AG09309 (cell line): ENCODE measurements around the gene SNX32.

Source experiments
- DNase-seq: peaks from one replicate; pipeline ENCODE4 v3.0.0-alpha.2; 2010; ENCODE audit warnings: low read depth
- H3K4me3 ChIP-seq: 2 replicates; pipeline ENCODE4 v1.5.1; 2011; ENCODE audit warnings: mild to moderate bottlenecking, low read depth, low read length, moderate library complexity; ENCODE audit not compliant: control insufficient read depth
- TF ChIP-seq, protein P1 (sequence below): IDR thresholded peaks from 2 replicates; pipeline ENCODE4 v1.5.1; 2011; ENCODE audit warnings: mild to moderate bottlenecking, low read depth, low read length, inconsistent platforms; ENCODE audit not compliant: insufficient read depth, control insufficient read depth; ENCODE audit errors: missing control alignments

Gene SNX32

DNA sequence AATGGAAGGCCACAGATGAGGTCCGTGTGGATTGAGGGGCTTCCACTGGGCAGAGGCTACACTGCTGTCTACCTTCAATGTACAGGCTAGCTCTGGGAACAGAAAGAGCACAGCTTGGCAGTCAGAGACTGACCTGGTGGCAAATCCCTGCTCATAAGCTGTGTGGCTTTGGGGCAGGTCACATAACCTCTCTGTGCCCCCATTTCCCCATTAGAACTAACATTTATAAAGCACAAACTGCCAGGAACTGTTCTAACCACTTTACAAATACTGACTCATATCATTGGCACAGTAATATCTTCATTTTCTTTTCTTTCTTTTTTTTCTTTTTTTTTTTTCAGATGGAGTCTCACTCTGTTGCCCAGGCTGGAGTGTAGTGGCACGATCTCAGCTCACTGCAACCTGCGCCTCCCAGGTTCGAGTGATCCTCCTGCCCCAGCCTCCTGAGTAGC, 63.3 kb downstream of the SNX32 start:
- DNase-seq: no peak
- TF ChIP-seq, protein P1, sequence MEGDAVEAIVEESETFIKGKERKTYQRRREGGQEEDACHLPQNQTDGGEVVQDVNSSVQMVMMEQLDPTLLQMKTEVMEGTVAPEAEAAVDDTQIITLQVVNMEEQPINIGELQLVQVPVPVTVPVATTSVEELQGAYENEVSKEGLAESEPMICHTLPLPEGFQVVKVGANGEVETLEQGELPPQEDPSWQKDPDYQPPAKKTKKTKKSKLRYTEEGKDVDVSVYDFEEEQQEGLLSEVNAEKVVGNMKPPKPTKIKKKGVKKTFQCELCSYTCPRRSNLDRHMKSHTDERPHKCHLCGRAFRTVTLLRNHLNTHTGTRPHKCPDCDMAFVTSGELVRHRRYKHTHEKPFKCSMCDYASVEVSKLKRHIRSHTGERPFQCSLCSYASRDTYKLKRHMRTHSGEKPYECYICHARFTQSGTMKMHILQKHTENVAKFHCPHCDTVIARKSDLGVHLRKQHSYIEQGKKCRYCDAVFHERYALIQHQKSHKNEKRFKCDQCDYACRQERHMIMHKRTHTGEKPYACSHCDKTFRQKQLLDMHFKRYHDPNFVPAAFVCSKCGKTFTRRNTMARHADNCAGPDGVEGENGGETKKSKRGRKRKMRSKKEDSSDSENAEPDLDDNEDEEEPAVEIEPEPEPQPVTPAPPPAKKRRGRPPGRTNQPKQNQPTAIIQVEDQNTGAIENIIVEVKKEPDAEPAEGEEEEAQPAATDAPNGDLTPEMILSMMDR: no peak
- H3K4me3 ChIP-seq: peak overlapping the region; percentile 100

DNA sequence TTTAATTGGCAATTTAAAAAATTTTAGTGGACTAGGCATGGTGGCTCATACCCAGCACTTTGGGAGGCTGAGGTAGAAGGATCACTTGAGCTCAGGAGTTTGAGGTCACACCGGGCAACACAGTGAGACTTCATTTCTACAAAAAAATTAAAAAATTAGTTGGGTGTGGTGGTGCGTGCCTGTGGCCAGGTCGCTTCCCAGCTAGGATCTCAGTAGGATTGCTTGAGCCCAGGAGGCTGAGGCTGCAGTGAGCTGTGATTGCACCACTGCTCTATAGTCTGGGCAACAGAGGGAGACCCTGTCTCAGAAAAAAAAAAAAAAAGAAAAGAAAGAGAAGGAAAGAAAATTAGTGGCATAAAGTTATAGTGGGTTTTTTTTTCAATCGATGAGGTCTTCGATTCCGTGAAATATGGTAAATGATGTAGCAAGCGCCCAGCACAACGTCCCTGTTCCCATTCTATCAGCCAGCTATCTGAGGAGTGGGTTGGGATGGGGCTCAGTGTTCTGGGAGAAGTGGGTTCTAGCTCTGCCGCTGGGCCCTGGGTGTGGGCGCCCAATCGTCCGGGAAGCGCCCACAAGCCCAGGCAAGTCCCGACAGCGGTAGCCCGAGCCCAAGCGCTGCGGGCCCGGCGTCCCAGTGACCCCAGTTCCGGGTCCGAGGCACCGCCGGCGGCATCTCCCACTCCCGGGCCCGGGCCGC, 65.0 kb downstream of the SNX32 start:
- TF ChIP-seq, protein P1: no peak
- H3K4me3 ChIP-seq: peak overlapping the region; percentile 100
- DNase-seq: no peak

DNA sequence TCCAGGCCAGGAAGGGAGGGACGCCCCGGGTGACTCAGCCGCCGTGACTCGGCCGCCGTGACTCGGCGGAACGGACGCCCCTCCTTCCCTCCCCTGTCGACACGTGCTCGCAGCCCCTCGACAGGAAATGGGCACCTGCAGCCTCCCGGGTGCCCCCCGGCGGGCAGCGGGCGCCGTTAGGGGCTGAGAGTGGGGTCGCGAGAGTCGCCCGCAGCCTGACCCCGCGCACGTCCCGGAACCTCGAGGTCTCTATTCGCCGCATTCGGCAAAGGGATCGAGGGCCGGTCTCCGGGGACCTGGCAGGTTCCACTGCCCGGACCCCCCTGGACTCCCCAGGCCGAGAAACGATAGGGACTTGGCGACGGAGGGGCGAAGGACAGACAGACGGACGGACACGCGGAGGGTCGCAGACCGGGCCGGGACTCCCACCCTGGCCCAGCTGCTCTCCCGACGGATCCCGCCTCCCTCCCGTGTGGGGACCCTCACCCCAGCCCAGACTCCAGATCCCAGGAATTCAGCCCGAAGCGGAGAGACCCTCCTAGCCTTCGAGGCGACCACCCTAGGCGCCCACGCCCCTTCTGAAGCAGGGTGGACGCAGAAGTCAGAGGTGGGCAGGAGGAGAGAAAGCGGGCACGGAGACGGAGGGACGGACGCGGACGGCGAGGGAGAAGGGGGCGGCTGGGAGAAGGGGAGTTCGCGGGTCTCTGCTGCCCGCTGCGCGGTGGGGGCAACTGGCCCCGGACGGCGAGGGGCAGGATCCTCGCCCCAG, 65.8 kb downstream of the SNX32 start:
- no peak for DNase-seq
- peak overlapping the region; percentile 100 for H3K4me3 ChIP-seq
- TF ChIP-seq, protein P1: no peak

DNA sequence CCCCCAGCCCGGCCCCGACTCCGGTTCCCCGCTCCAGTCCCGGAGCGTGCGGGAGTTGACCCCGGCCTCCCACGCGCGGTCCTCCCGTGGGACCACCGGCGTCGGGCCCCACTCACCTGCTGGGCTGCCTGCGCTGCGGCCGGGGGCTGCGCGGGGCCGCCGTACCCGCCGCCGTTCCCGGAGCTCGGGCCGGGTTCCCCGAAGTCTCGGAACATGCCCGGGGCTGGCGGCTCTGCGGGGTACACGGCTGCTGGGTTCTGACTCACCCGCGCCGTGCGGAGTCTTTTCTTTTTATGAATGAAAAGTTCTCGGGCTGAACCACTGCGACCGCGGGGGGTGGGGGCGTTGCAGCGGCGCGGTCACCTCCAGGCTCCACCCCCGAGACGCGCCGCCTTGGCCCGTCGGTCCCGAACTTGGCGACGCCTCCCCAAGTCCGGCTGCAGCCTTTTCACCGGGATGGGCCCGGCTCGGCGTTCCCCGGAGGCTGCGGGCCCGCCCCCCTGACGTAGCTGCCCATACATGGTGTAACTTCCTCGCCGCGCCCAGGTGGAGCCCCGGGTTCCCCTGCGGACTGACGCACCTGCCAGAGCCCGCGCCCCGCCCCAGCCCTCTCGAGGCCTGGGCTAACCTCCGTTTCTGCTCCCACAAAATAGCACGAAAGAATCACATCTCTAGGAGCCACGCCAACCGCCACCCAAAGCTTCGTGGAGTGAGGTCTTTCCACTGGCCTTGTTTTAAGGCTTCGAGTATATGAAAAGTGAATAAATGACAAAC, 66.5 kb downstream of the SNX32 start, which contains the start of gene FOSL1:
Gene FOSL1 (minus strand): TSS at position 264 of the 774 bp plus-strand sequence. CDS start 49 bp downstream, at position 215.
- DNase-seq: peak; percentile 86
- TF ChIP-seq, protein P1: no peak
- H3K4me3 ChIP-seq: peak within 1 kb of the TSS; percentile 100

DNA sequence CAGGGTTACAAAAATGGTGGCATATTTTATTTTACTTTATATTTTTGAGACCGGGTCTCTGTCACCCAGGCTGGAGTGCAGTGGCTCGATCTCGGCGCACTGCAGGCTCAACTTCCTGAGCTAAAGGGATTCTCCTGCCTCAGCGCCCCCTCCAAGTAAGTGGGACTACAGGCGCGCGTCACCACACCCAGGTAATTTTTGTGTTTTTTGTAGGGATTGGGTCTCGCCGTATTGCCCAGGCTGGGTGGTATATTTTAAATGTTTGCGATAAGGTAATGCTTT, 67.1 kb downstream of the SNX32 start:
- TF ChIP-seq, protein P1: no peak
- H3K4me3 ChIP-seq: no peak overlapping the region; the same call in 1 of the 2 replicates
- DNase-seq: no peak

DNA sequence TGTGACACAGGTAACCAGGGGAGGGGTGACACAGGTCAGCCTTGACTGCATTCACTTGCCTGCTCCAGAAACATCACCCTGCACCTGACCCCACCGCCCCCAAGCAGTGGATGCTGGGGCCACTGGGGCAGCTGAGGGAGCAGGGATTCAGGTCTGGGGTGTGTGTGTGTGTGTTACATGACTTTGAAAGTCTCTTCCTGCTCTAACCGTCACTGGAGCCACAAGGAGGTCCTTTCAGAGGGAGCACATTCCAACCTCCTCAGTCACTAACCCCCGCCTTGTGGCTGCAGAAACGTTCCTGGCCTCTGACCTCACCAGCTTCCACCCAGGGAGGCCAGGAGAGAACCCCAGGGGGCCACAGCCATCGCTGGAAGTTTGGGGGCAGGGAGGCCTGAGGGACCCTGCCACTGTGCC, 69.3 kb downstream of the SNX32 start:
- no peak overlapping the region for H3K4me3 ChIP-seq
- TF ChIP-seq, protein P1: no peak
- no peak for DNase-seq
